Activated CD8-positive, alpha-beta memory T cell treated with anti-CD3 and anti-CD28 coated beads, Interleukin-2, amount 50 U/mL, for 1 hour (primary cell): Measurements from ENCODE around the gene CIDEB.
"Not testable (repeated sequence)": the region's sequence is repeated elsewhere in the genome, so short reads cannot be mapped to it uniquely, and the experiment has no call there.

Experiments
- DNase-seq: peaks from one replicate; pipeline ENCODE4 v3.0.0-alpha.2; 2020; ENCODE audit errors: extremely low read depth

Gene CIDEB

GRCh38 chr14:24332268-24332993 lies 24.7 kb upstream of the CIDEB start:
- peak; percentile 79 for DNase-seq

GRCh38 chr14:24331731-24332267 lies 24.0 kb upstream of the CIDEB start:
- no peak for DNase-seq

GRCh38 chr14:24330973-24331674 lies 23.3 kb upstream of the CIDEB start:
- DNase-seq: no peak

- DNase-seq: no peak
Measured at GRCh38 chr14:24329736-24330135, 22.0 kb upstream of the CIDEB start.

GRCh38 chr14:24329073-24329663 lies 21.4 kb upstream of the CIDEB start:
- DNase-seq: no peak

- not testable (repeated sequence) for DNase-seq
Measured at GRCh38 chr14:24327914-24328313, 20.1 kb upstream of the CIDEB start.

- no peak for DNase-seq
Measured at GRCh38 chr14:24327303-24327702, 19.5 kb upstream of the CIDEB start.

GRCh38 chr14:24325963-24326362 lies 18.2 kb upstream of the CIDEB start:
- DNase-seq: no peak

- DNase-seq: no peak
Measured at GRCh38 chr14:24325041-24325530, 17.3 kb upstream of the CIDEB start.

GRCh38 chr14:24324024-24324423 lies 16.2 kb upstream of the CIDEB start:
- DNase-seq: no peak

GRCh38 chr14:24323341-24323740 lies 15.6 kb upstream of the CIDEB start:
- no peak for DNase-seq

- DNase-seq: no peak
Measured at GRCh38 chr14:24322672-24323071, 14.9 kb upstream of the CIDEB start.

GRCh38 chr14:24321212-24321975 lies 13.6 kb upstream of the CIDEB start:
- no peak for DNase-seq

GRCh38 chr14:24317141-24317928 lies 9.6 kb upstream of the CIDEB start:
- DNase-seq: no peak

GRCh38 chr14:24316597-24316950 lies 8.8 kb upstream of the CIDEB start:
- DNase-seq: no peak

GRCh38 chr14:24315807-24316596 lies 8.2 kb upstream of the CIDEB start:
- no peak for DNase-seq

GRCh38 chr14:24315243-24315806 lies 7.5 kb upstream of the CIDEB start:
- DNase-seq: no peak

- no peak for DNase-seq
Measured at GRCh38 chr14:24314377-24315193, 6.8 kb upstream of the CIDEB start.

GRCh38 chr14:24313913-24314312 lies 6.1 kb upstream of the CIDEB start:
- no peak for DNase-seq
